Measurements from ENCODE around the gene PPP1CA. TPM values are rescaled to one million over a fixed set of nuclear protein-coding genes. Genes with fewer than 3 reads are reported as not detected.
A peak's percentile ranks its signal among the peaks of the same experiment; 100 is the strongest.

Gene PPP1CA
- total RNA-seq, 1 experiment from 2014 or later: 384 TPM

DNA sequence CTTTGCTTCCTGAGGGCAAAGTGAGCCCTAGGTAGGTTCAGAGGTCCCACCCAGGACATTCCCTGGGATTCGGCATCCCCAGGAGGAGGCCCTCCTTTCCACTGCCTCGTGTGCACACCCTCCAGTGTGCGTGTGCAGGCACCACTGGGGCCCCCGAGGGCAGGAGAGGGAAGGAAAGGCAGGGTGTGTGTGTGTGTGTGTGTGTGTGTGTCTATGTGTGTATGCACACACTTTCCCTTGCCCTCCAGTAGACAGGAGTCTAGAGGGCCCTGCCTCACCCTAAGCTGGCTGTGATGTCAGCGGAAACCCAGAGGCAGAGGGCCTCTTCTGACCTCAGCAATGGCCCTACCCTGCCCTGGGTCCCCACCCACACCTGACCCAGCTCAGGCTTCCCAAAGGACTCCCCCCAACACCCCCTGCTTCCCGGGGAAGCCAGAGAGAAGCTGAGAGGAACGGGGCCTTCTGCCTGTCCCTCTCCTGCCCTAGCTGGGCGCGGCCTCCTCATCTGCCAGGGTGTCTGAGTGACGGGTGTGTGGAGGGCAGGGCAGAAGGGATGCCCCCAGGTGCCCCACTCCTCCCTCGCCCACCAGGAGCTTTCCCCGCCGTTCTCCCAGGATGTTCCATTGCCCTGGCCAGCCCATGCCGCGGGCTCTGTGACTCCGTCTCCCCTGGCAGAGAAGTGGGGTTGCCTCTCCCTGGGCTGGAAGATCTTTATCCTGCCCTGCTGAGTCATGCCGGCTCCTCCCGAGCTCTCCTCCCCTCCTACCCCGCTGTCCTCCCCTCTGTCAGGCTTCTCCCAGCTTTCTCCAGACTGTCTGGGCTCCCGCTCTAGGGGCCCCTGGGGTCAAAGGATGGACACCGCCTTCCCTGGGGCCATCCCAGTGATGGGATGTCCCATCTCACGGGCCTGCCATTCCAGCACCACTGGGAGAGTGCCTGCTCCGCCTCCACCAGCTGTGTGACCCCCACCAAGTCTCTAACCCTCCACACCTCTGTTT, 22.3 kb downstream of the PPP1CA start:
- Mint-ChIP-seq H3K9me3 (ENCODE audit: unreplicated experiment) (no peaks in the 10 kb centered on the region), H3K4me3 (ENCODE audit: unreplicated experiment) (no peak overlapping the region), H3K4me1 (ENCODE audit: low read depth, unreplicated experiment) (peaks cover 6% of the 10 kb centered on the region), H3K27me3 (ENCODE audit: insufficient read depth, unreplicated experiment) (no peaks in the 10 kb centered on the region), H3K27ac (ENCODE audit: unreplicated experiment) (peak overlapping the region; percentile 30), H3K36me3 (ENCODE audit: insufficient read depth, unreplicated experiment) (no peaks in the 10 kb centered on the region)
- intact Hi-C loops (cut with micrococcal nuclease; ENCODE audit: unreplicated experiment): no loop called here
- CTCF ChIA-PET: interaction anchor here (0.7 to 21.4 kb wide), 4 partner anchors 10 to 34 kb away, joined by 4 to 775 read pairs (median 8); partner anchors contain the start of genes POLD4 and RAD9A
- H3K4me3 ChIP-seq (ENCODE audit: low read depth, low read length): no peak overlapping the region
- H3K9me3 ChIP-seq: no peaks in the 10 kb centered on the region
- H3K27me3 ChIP-seq (replicated peaks; ENCODE audit: control insufficient read depth, insufficient read depth, low read length): no peaks in the 10 kb centered on the region
- no peak for TF ChIP-seq CTCF (IDR thresholded peaks at IDR 0.05; ENCODE audit: insufficient read depth in 1 of 2, low read depth in 1 of 2, low read length in 1 of 2, severe bottlenecking in 1 of 2, unreplicated experiment in 1 of 2)
- H3K4me1 ChIP-seq: peaks cover 26% of the 10 kb centered on the region
- no peak for DNase-seq
- POLR2A ChIA-PET: interaction anchor here (0.5 to 1.0 kb wide), 2 partner anchors 13 to 39 kb away, joined by 4 to 5 read pairs; partner anchors contain the start of gene RAD9A
- H3K36me3 ChIP-seq (ENCODE audit: control insufficient read depth, insufficient read depth, low read length): no peaks in the 10 kb centered on the region
- no TSS peak for BruUV-seq (replicated peaks)

GRCh38 chr11:67378544-67378943, 23.1 kb downstream of the PPP1CA start:
- peaks cover 7% of the 10 kb centered on the region for H3K36me3 Mint-ChIP-seq (ENCODE audit: insufficient read depth, unreplicated experiment)
- no peak for TF ChIP-seq CTCF (IDR thresholded peaks at IDR 0.05; ENCODE audit: insufficient read depth in 1 of 2, low read depth in 1 of 2, low read length in 1 of 2, severe bottlenecking in 1 of 2, unreplicated experiment in 1 of 2)
- H3K27ac Mint-ChIP-seq (ENCODE audit: unreplicated experiment): no peak overlapping the region
- Histone ChIP-seq H3K9me3 (no peaks in the 10 kb centered on the region), H3K4me1 (peaks cover 28% of the 10 kb centered on the region), H3K36me3 (ENCODE audit: control insufficient read depth, insufficient read depth, low read length) (no peaks in the 10 kb centered on the region), H3K4me3 (ENCODE audit: low read depth, low read length) (no peak overlapping the region), H3K27me3 (replicated peaks; ENCODE audit: control insufficient read depth, insufficient read depth, low read length) (no peaks in the 10 kb centered on the region)
- intact Hi-C loops (cut with micrococcal nuclease; ENCODE audit: unreplicated experiment): no loop called here
- no peaks in the 10 kb centered on the region for H3K9me3 Mint-ChIP-seq (ENCODE audit: unreplicated experiment)
- H3K4me3 Mint-ChIP-seq (ENCODE audit: unreplicated experiment): no peak overlapping the region
- BruUV-seq (replicated peaks): no TSS peak
- ChIA-PET POLR2A (interaction anchor here (1.0 kb wide), 1 partner anchor 13 kb away, joined by 5 read pairs; the partner anchor contains the start of gene RAD9A), CTCF (interaction anchor here (0.6 to 21.4 kb wide), 4 partner anchors 13 to 36 kb away, joined by 3 to 775 read pairs (median 8); partner anchors contain the start of genes POLD4 and RAD9A)
- no peak for DNase-seq
- no peaks in the 10 kb centered on the region for H3K27me3 Mint-ChIP-seq (ENCODE audit: insufficient read depth, unreplicated experiment)
- H3K4me1 Mint-ChIP-seq (ENCODE audit: low read depth, unreplicated experiment): peaks cover 6% of the 10 kb centered on the region

Data from Caco-2 (cell line).